Amygdala (tissue), 56 donors: ENCODE results near the gene COL20A1.

ENCODE experiments used
- DNase-seq, 56 donors: peaks; one replicate each; lab custom pipeline; 2025; lab: John Stamatoyannopoulos, UW

Gene COL20A1

GRCh38 chr20:63344616-63345327, 51.8 kb downstream of the COL20A1 start:
- no peak for DNase-seq

- DNase-seq, result peak in 11 of 56 donors; percentile 2 to 55 (median 36)
Observed at GRCh38 chr20:63345328-63346100, 52.5 kb downstream of the COL20A1 start.

GRCh38 chr20:63346131-63347080, 53.4 kb downstream of the COL20A1 start:
- peak in 7 of 56 donors; percentile 15 to 54 (median 24) for DNase-seq

DNA sequence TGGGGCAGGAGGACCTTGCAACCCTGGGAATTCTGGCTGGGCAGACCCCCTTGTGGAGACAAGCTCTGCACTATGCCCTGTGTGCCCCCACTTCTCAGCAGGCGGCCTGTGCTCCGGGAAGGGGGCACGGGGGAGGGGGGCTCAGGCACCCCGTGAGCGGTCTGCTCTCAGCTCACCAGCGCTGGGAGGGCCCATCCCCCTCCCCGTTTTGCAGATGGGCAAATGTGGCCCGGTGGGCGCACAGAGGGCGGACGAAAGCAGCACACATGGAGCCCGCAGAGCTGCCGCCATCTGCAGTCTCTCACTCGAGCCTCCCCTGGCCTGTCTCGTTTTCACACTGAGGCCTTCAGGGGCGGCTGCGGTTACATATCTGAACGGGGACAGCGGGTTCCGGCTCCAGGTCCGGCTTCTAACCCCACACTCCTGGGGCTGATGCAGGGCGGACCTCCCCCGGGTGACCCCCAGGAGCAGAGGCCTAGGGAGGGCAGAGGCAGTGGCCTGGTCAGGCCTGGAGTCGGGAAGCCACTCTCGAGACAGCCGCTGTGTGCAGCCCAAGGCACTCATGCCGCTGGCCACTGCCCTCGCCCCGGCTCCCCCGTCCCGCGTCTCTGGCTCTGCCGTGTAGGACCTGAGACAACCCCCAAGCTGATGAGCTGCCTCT, 54.2 kb downstream of the COL20A1 start:
- DNase-seq, result no peak

DNA sequence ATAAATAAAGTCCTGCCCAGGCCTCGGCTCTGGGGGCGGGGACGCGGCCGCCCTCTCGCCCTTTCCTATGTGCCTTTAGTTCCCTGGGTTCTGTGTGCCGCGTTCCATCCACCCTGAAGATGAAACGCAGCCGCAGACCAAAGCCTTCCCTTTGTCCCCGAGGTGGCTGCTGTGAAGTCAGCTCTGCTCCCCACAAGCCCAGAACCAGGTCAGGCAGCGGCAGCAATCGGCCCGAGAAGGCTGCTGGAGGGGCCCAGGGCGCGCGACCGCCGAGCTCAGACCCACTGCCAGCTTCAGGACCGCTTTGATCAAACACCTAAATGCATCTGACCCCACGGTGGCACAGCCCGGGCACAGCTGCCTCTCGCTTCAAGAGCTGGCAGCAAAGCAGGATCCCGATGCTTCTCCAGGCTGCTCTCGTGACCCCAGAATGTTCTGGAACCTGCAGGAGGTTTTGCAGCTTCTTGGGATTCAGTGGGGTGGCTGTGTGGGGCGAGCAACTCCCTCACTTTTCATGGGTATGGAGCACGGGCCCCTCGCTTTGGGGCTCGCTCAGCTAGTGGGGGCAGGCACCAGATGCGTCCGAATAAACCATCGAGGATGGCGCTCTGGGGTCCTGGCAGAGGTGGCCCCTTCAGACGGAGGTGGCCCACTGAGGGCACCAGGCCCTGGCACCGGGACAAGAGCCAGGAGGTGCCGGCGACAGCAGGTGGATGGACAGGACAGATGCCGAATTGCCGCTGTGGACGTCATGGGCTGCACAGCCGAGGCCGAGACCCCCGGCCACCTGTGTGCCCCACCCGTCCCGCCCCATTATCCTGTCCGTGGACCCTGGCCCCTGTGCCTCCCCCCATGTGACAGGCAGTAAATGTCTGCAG, 55.2 kb downstream of the COL20A1 start:
- DNase-seq, result no peak

GRCh38 chr20:63348828-63349515, 56.0 kb downstream of the COL20A1 start:
- DNase-seq, result no peak

DNA sequence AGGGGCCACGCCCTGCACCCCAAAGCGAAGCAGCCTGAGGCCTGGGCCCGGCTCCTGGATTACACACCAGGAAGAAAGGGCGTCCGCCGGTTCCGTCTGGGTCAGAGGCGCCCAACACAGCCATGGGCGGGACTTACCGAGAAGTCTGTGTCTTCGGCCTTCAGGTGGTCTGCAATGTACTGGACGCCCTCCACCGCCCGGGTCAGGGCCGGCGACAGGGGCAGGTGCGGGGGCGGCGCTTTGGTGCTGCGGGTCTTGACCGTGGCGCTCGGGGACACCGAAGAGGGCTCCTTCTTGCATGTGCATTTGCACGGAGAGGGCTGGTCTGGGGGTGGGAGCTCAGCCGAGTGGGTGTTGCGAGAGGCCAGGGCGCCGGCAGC, 56.5 kb downstream of the COL20A1 start:
- no peak for DNase-seq

DNA sequence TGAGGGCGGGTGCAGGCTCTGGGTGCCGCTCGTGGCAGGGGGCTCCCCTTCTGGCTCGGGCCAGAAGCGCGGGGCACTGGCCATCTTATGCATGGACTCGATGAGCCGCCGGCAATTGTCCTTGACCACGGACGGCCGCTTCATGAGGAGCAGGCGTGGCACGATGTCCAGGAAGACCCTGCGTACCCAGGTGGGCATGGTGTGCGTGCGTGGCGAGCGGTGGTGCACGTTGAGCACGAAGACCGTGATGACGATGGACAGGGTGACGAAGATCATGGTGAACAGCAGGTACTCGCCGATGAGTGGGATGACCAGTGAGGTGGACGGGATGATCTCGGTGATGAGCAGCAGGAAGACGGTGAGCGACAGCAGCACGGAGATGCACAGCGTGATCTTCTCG, 57.2 kb downstream of the COL20A1 start:
- no peak for DNase-seq

- no peak for DNase-seq
Observed at GRCh38 chr20:63350597-63351325, 57.8 kb downstream of the COL20A1 start.

- DNase-seq, result no peak
Observed at GRCh38 chr20:63351326-63351700, 58.3 kb downstream of the COL20A1 start.

DNA sequence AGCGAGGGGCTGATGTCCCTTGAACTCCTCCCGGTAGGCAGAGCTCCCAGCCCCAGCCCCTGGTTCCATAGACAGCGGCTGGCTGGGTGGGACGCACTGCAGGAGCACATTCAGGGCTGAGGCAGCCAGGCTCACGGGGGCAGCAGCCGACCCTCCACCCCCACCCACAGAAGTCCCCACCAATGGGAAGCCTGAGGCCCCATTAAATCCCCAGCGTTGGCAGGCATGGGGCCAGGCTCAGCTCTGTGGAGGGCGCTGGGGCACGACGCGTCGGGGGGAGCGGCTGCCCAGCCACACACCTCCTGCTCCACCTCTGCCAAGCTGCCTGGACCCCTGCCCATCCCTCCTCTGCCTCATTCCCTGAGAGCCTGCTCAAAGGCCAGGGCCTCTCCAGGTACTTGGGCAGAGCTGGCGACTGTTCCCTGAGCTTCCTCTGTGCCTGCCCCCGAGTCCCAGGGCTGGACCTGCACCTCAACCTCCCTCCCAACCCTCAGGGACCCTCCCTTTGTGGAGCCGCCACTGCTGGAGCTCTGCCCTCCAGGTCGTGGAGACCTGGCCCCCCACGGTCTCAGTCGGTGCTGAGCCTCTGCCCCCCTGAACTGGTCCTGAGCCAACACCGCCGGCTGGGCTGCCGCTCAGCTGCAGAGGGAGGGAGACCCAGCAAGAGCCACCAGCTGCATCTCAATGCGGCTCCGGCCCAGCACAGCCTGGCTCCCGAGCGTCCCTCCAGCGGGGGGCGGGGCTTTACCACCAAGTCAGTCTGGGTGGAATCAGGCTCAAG, 59.0 kb downstream of the COL20A1 start:
- peak in 44 of 56 donors; percentile 7 to 87 (median 50) for DNase-seq

- no peak for DNase-seq
Observed at GRCh38 chr20:63352811-63353221, 59.8 kb downstream of the COL20A1 start.

- DNase-seq, result no peak
Observed at GRCh38 chr20:63354636-63355350, 61.8 kb downstream of the COL20A1 start.

- no peak for DNase-seq
Observed at GRCh38 chr20:63355781-63356295, 62.9 kb downstream of the COL20A1 start.

- no peak for DNase-seq
Observed at GRCh38 chr20:63356511-63356910, 63.5 kb downstream of the COL20A1 start.
